SK-N-SH treated with all-trans-retinoic acid at 6 μM for 48 hours (cell line): ENCODE measurements around the gene LSM12.

Source experiments
- ATAC-seq: fragments of 200-7000 bp; cut with Tn5 transposase; 3 replicates; pipeline ENCODE4 v1.9.1; 2020; ENCODE audit warnings: mild to moderate bottlenecking, moderate library complexity
- ARNTL ChIP-seq: fragments of 450-650 bp; formaldehyde crosslinking; IDR thresholded peaks from 2 replicates; pipeline ENCODE4 v1.5.0; 2020; ENCODE audit warnings: low read depth, mild to moderate bottlenecking, moderate library complexity, borderline replicate concordance
- BACH2 ChIP-seq: fragments of 250-450 bp; sonication (Bioruptor Pico); IDR thresholded peaks from 2 replicates; pipeline ENCODE4 v1.9.0; 2021; ENCODE audit warnings: mild to moderate bottlenecking, borderline replicate concordance
- CSDC2 ChIP-seq: fragments of 250-450 bp; sonication (Bioruptor Pico); IDR thresholded peaks from 2 replicates; pipeline ENCODE4 v1.5.0; 2020; ENCODE audit warnings: mild to moderate bottlenecking, moderate library complexity
- ESRRG ChIP-seq: fragments of 250-450 bp; sonication (Bioruptor Pico); IDR thresholded peaks from 2 replicates; pipeline ENCODE4 v1.6.1; 2021; ENCODE audit warnings: mild to moderate bottlenecking
- GLIS3 ChIP-seq: fragments of 250-450 bp; sonication (Bioruptor Pico); IDR thresholded peaks from 2 replicates; pipeline ENCODE4 v1.5.0; 2020; ENCODE audit warnings: mild to moderate bottlenecking, moderate library complexity
- ISL1 ChIP-seq: fragments of 250-450 bp; sonication (Bioruptor Pico); IDR thresholded peaks from 2 replicates; pipeline ENCODE4 v2.1.2; 2022; ENCODE audit warnings: mild to moderate bottlenecking, moderate library complexity
- OSR1 ChIP-seq: fragments of 250-450 bp; sonication (Bioruptor Pico); IDR thresholded peaks from 2 replicates; pipeline ENCODE4 v1.8.0; 2022; ENCODE audit warnings: moderate library complexity, mild to moderate bottlenecking, inconsistent platforms
- PPARA ChIP-seq: fragments of 250-450 bp; sonication (Bioruptor Pico); IDR thresholded peaks from 2 replicates; pipeline ENCODE4 v1.5.0; 2020; ENCODE audit warnings: mild to moderate bottlenecking, borderline replicate concordance
- RARB ChIP-seq: fragments of 250-450 bp; sonication (Bioruptor Pico); IDR thresholded peaks from 2 replicates; pipeline ENCODE4 v1.8.0; 2021; ENCODE audit warnings: mild to moderate bottlenecking, moderate library complexity
- SNAI2 ChIP-seq: fragments of 250-450 bp; sonication (Bioruptor Pico); IDR thresholded peaks from 2 replicates; pipeline ENCODE4 v1.5.0; 2020; ENCODE audit warnings: mild to moderate bottlenecking, moderate library complexity
- TCF4 ChIP-seq: fragments of 250-450 bp; sonication (Bioruptor Pico); IDR thresholded peaks from 2 replicates; pipeline ENCODE4 v1.8.0; 2021; ENCODE audit warnings: mild to moderate bottlenecking, moderate library complexity, borderline replicate concordance
- TOX ChIP-seq: fragments of 250-450 bp; sonication (Bioruptor Pico); IDR thresholded peaks from 2 replicates; pipeline ENCODE4 v1.8.0; 2021; ENCODE audit warnings: mild to moderate bottlenecking, moderate library complexity, borderline replicate concordance
- ZC3H10 ChIP-seq: fragments of 250-450 bp; sonication (Bioruptor Pico); IDR thresholded peaks from 2 replicates; pipeline ENCODE4 v1.5.1; 2021; ENCODE audit warnings: mild to moderate bottlenecking, moderate library complexity
- ZFP3 ChIP-seq: fragments of 250-450 bp; sonication (Bioruptor Pico); IDR thresholded peaks from 2 replicates; pipeline ENCODE4 v1.5.0; 2020; ENCODE audit warnings: mild to moderate bottlenecking, moderate library complexity
- ZFP30 ChIP-seq: fragments of 450-650 bp; formaldehyde crosslinking; IDR thresholded peaks from 2 replicates; pipeline ENCODE4 v1.5.0; 2022; ENCODE audit warnings: mild to moderate bottlenecking, moderate library complexity
- ZNF565 ChIP-seq: fragments of 450-650 bp; formaldehyde crosslinking; conservative IDR thresholded peaks from 2 replicates; pipeline ENCODE4 v1.5.0; 2020; ENCODE audit warnings: low read depth, mild to moderate bottlenecking, moderate library complexity
- ZNF70 ChIP-seq: fragments of 450-650 bp; formaldehyde crosslinking; IDR thresholded peaks from 2 replicates; pipeline ENCODE4 v1.5.0; 2020; ENCODE audit warnings: mild to moderate bottlenecking, moderate library complexity
- ZNF8 ChIP-seq: fragments of 450-650 bp; formaldehyde crosslinking; IDR thresholded peaks from 2 replicates; pipeline ENCODE4 v1.5.0; 2020; ENCODE audit warnings: mild to moderate bottlenecking, moderate library complexity
- TF ChIP-seq, protein P1 (sequence below): fragments of 250-450 bp; sonication (Bioruptor Pico); IDR thresholded peaks from 2 replicates; pipeline ENCODE4 v1.8.0; 2020; ENCODE audit warnings: mild to moderate bottlenecking, moderate library complexity, borderline replicate concordance
- TF ChIP-seq, protein P2 (sequence below): fragments of 250-450 bp; sonication (Bioruptor Pico); IDR thresholded peaks from 2 replicates; pipeline ENCODE4 v1.5.1; 2021; ENCODE audit warnings: mild to moderate bottlenecking, moderate library complexity
- TF ChIP-seq, protein P3 (sequence below): fragments of 250-450 bp; sonication (Bioruptor Pico); IDR thresholded peaks from 2 replicates; pipeline ENCODE4 v1.8.0; 2021; ENCODE audit warnings: low read depth, mild to moderate bottlenecking, moderate library complexity, borderline replicate concordance
- TF ChIP-seq, protein P4 (sequence below): fragments of 250-450 bp; sonication (Bioruptor Pico); IDR thresholded peaks from 2 replicates; pipeline ENCODE4 v1.5.1; 2020; ENCODE audit warnings: low read depth, mild to moderate bottlenecking, moderate library complexity

Gene LSM12

DNA sequence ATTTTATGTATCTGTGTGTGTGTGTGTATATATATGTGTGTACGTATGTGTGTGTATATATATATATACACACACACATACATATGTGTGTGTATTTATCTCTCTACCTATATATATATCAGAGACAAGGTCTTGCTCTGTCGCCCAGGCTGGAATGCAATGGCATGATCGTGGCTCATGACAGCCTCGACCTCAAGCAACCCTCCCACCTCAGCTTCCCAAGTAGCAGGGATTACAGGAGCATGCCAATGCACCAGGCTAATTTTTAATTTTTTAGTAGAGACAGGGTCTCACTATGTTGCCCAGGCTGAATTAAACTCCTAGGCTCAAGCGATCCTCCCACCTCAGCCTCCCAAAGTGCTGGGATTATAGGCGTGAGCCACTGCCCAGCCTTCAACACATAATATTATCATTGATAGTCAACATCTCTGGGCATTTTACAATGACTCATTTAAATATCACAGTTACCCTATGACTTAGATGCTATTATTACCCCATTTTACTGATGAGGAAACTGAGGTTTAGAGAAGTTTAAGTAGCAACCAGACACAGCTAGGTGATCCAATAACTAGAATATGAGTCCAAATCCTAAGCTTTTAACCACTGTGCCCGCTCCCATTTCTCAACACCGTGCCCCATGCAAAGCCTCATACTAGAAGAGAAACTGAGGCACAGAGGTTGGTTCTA, 28.4 kb upstream of the LSM12 start:
- TF ChIP-seq RARB (CRISPR knock-in tag) (no peak), ZNF8 (CRISPR knock-in tag) (no peak), CSDC2 (no peak), ESRRG (no peak), TCF4 (CRISPR knock-in tag) (no peak), ZFP3 (no peak), ARNTL (CRISPR knock-in tag) (no peak), BACH2 (CRISPR knock-in tag) (no peak), PPARA (CRISPR knock-in tag) (no peak), GLIS3 (CRISPR knock-in tag) (no peak), SNAI2 (CRISPR knock-in tag) (no peak), ZNF70 (CRISPR knock-in tag) (no peak), ZFP30 (CRISPR knock-in tag) (no peak), ISL1 (CRISPR knock-in tag) (no peak)
- TF ChIP-seq, protein P1, sequence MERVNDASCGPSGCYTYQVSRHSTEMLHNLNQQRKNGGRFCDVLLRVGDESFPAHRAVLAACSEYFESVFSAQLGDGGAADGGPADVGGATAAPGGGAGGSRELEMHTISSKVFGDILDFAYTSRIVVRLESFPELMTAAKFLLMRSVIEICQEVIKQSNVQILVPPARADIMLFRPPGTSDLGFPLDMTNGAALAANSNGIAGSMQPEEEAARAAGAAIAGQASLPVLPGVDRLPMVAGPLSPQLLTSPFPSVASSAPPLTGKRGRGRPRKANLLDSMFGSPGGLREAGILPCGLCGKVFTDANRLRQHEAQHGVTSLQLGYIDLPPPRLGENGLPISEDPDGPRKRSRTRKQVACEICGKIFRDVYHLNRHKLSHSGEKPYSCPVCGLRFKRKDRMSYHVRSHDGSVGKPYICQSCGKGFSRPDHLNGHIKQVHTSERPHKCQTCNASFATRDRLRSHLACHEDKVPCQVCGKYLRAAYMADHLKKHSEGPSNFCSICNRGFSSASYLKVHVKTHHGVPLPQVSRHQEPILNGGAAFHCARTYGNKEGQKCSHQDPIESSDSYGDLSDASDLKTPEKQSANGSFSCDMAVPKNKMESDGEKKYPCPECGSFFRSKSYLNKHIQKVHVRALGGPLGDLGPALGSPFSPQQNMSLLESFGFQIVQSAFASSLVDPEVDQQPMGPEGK (CRISPR knock-in tag) = no peak
- ATAC-seq = no peak

DNA sequence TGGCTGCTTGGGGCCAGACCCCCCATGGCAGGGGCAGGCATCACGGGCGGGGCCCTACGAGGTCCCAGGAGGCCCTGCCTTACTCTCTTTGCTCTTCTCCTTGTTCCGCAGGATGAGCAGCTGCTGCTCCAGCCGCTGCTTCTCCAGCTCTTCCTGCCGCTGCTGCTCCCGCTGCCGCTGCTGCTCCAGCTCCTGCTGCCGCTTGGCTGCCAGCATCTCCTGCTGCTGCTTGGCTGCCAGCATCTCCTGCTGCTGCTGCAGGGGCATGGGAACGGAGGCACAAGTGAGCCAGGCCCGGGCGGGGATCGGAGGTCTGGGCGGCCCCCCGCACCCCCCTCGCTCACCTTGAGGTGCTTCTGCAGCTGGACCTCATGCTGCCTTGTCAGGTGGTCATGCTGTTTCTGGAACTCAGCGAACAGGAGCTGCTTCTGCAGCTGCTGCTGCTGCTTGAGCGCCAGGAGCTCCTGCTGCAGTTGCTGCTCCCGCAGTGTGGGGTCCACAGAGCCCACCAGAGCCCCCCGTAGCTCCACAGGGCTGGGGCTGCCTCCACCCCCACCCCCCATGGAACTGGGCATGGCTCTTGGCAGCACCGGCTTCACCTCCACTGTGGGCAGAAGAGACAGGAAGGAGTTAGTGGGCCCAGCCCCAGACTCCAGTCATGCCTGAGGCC, 26.9 kb upstream of the LSM12 start:
- ATAC-seq = no peak
- TF ChIP-seq ZFP3 (no peak), GLIS3 (CRISPR knock-in tag) (no peak), ZNF565 (CRISPR knock-in tag) (no peak), CSDC2 (no peak), ARNTL (CRISPR knock-in tag) (no peak), ESRRG (no peak), BACH2 (CRISPR knock-in tag) (no peak)
- TF ChIP-seq, protein P2, sequence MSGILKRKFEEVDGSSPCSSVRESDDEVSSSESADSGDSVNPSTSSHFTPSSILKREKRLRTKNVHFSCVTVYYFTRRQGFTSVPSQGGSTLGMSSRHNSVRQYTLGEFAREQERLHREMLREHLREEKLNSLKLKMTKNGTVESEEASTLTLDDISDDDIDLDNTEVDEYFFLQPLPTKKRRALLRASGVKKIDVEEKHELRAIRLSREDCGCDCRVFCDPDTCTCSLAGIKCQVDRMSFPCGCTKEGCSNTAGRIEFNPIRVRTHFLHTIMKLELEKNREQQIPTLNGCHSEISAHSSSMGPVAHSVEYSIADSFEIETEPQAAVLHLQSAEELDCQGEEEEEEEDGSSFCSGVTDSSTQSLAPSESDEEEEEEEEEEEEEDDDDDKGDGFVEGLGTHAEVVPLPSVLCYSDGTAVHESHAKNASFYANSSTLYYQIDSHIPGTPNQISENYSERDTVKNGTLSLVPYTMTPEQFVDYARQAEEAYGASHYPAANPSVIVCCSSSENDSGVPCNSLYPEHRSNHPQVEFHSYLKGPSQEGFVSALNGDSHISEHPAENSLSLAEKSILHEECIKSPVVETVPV (CRISPR knock-in tag) = no peak
- TF ChIP-seq, all 23 proteins: peak for 0

DNA sequence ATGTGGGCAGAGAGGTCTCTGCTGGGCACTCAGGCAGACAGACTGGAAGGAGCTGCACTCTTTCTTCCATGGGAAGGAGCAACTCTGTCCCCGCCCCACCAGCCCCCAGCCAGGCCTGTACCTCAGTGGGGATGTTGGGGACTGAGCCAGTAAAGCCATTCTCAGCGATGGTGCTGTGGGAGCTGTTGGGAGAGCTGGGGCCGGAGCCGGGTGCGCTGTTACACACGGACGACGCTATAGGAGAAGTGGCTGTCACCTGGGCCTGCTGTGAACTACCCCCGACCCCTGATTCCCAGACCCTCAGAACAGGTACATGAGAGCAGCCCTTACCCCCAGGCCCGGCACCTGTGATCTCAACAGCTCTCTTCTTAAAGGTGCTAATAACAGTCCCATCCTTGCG, 25.6 kb upstream of the LSM12 start:
- no peak for TF ChIP-seq BACH2 (CRISPR knock-in tag)
- no peak for TF ChIP-seq ESRRG
- TF ChIP-seq ZFP30 (CRISPR knock-in tag) = no peak
- TF ChIP-seq, protein P2 (CRISPR knock-in tag) = no peak
- TF ChIP-seq, protein P1 (CRISPR knock-in tag) = no peak
- TF ChIP-seq PPARA (CRISPR knock-in tag) = no peak
- TF ChIP-seq GLIS3 (CRISPR knock-in tag) = no peak
- no peak for TF ChIP-seq ARNTL (CRISPR knock-in tag)
- TF ChIP-seq ISL1 (CRISPR knock-in tag) = no peak
- no peak for TF ChIP-seq TOX (CRISPR knock-in tag)
- TF ChIP-seq, protein P3, sequence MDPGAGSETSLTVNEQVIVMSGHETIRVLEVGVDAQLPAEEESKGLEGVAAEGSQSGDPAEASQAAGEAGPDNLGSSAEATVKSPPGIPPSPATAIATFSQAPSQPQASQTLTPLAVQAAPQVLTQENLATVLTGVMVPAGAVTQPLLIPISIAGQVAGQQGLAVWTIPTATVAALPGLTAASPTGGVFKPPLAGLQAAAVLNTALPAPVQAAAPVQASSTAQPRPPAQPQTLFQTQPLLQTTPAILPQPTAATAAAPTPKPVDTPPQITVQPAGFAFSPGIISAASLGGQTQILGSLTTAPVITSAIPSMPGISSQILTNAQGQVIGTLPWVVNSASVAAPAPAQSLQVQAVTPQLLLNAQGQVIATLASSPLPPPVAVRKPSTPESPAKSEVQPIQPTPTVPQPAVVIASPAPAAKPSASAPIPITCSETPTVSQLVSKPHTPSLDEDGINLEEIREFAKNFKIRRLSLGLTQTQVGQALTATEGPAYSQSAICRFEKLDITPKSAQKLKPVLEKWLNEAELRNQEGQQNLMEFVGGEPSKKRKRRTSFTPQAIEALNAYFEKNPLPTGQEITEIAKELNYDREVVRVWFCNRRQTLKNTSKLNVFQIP (CRISPR knock-in tag) = no peak
- no peak for TF ChIP-seq SNAI2 (CRISPR knock-in tag)
- TF ChIP-seq ZC3H10 (CRISPR knock-in tag) = no peak
- TF ChIP-seq CSDC2 = no peak
- no peak for TF ChIP-seq TCF4 (CRISPR knock-in tag)
- TF ChIP-seq, protein P4, sequence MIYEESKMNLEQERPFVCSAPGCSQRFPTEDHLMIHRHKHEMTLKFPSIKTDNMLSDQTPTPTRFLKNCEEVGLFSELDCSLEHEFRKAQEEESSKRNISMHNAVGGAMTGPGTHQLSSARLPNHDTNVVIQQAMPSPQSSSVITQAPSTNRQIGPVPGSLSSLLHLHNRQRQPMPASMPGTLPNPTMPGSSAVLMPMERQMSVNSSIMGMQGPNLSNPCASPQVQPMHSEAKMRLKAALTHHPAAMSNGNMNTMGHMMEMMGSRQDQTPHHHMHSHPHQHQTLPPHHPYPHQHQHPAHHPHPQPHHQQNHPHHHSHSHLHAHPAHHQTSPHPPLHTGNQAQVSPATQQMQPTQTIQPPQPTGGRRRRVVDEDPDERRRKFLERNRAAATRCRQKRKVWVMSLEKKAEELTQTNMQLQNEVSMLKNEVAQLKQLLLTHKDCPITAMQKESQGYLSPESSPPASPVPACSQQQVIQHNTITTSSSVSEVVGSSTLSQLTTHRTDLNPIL = no peak
- no peak for TF ChIP-seq ZNF8 (CRISPR knock-in tag)
- TF ChIP-seq ZFP3 = no peak
- no peak for TF ChIP-seq ZNF565 (CRISPR knock-in tag)
- TF ChIP-seq OSR1 (CRISPR knock-in tag) = no peak
- ATAC-seq = no peak
